ENCODE measurements around the gene GBX1. TPM values are rescaled to one million over a fixed set of nuclear protein-coding genes. Genes with fewer than 3 reads are reported as not detected.

GBX1 gene
- total RNA-seq, 2 donors from 2014 or later: 1.2 TPM; not detected in 1

DNA sequence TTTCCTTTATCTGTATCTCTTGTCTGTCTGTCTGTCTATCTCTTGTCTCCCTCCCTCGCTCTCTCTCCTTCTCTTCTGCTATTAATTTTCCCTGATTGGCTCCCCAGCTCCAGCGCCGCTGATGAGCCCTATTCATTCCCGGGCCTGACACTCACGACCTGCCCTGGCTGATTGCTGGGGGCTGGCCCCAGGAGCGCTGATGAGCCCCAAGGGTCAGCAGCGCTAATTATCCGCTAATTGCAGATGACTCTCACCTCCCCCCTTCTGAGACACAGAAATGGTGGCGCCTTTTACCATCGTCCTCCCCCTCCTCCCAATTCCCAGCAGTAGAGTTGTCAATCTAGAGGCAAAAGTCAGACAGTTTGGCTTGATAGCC lies 1.3 kb upstream of the GBX1 start:
- Mint-ChIP-seq H3K4me3 (peak overlapping the region; percentile 59), H3K27me3 (peaks cover 36% of the 10 kb centered on the region), H3K27ac (no peak overlapping the region), H3K36me3 (ENCODE audit: low read depth) (no peaks in the 10 kb centered on the region), H3K9me3 (no peaks in the 10 kb centered on the region), H3K4me1 (peaks cover 14% of the 10 kb centered on the region)
- no peak for ATAC-seq (replicated peaks)

- Mint-ChIP-seq H3K9me3 (no peaks in the 10 kb centered on the region), H3K4me3 (peak overlapping the region; percentile 59), H3K4me1 (peaks cover 14% of the 10 kb centered on the region), H3K36me3 (ENCODE audit: low read depth) (no peaks in the 10 kb centered on the region), H3K27me3 (peaks cover 33% of the 10 kb centered on the region), H3K27ac (no peak overlapping the region)
- peak; percentile 89 for ATAC-seq (replicated peaks)
These were observed 701 bp upstream of the GBX1 start for GRCh38 chr7:151168003-151168786.

GRCh38 chr7:151166629-151167196 lies 781 bp downstream of the GBX1 start:
- no peaks in the 10 kb centered on the region for H3K36me3 Mint-ChIP-seq (ENCODE audit: low read depth)
- peak overlapping the region; percentile 43 for H3K4me3 Mint-ChIP-seq
- no peak for ATAC-seq (replicated peaks)
- peaks cover 8% of the 10 kb centered on the region for H3K4me1 Mint-ChIP-seq
- H3K27ac Mint-ChIP-seq: no peak overlapping the region
- H3K27me3 Mint-ChIP-seq: peaks cover 24% of the 10 kb centered on the region
- H3K9me3 Mint-ChIP-seq: no peaks in the 10 kb centered on the region

DNA sequence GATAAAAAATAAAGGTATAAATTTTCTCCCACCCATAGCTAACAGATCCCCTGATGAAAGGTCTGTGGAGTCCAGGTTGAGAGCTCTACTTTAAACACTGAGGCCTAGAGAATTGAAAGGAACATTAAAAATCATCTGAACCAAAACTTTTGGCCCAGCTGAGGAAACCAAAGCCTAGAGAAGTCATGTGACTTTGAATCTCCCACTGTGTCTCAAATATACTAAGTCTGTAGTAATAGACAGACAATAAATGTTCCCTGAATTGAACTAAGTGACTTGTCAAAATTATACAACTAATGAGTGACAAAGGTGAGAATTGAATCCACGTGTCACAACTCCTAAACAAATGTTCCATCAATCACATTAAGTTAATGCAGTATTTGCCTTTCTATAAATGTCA lies 5.7 kb downstream of the GBX1 start:
- Mint-ChIP-seq H3K4me3 (no peak overlapping the region), H3K36me3 (ENCODE audit: low read depth) (no peaks in the 10 kb centered on the region), H3K9me3 (no peaks in the 10 kb centered on the region), H3K27ac (no peak overlapping the region), H3K4me1 (no peaks in the 10 kb centered on the region), H3K27me3 (peaks cover 10% of the 10 kb centered on the region)
- no peak for ATAC-seq (replicated peaks)

DNA sequence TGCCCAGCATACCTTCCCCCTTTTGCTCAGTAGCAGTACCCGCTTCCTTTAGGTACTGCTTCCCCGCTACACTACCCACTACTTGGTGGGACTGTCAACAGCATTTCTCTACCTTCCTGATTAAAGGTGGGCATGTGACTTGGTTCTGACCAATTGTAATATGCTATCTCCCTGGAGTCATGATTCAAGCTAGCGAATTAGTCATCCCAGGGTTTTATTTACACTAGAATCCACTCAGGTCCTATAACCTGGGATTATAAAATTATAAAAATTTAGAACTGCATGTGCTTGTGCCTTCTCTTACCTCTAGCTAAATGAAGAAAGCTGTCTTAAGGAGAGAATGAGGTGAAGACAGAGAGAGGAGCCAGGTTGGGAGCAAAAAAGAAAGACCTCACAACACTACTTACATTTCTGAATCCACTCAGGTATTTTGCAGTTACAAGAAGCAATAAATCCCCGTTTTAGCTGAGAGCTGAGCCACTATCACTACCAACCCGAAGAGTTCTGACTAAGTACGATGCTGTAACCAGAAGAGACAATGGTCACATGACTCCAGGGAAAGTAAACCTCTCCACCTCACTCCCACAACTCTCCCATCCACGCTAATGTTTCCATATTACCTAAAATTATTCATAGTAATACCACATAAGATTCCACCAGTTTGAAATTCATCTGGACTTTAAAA lies 9.7 kb downstream of the GBX1 start:
- Mint-ChIP-seq H3K36me3 (ENCODE audit: low read depth) (no peaks in the 10 kb centered on the region), H3K27me3 (peaks cover 21% of the 10 kb centered on the region), H3K4me1 (no peaks in the 10 kb centered on the region), H3K9me3 (no peaks in the 10 kb centered on the region), H3K27ac (no peak overlapping the region), H3K4me3 (no peak overlapping the region)
- peak; percentile 23 for ATAC-seq (replicated peaks)

GRCh38 chr7:151152643-151153513 lies 14.6 kb downstream of the GBX1 start:
- H3K27ac Mint-ChIP-seq: no peak overlapping the region
- peaks cover 27% of the 10 kb centered on the region for H3K27me3 Mint-ChIP-seq
- H3K4me1 Mint-ChIP-seq: no peaks in the 10 kb centered on the region
- ATAC-seq (replicated peaks): no peak
- no peak overlapping the region for H3K4me3 Mint-ChIP-seq
- H3K9me3 Mint-ChIP-seq: no peaks in the 10 kb centered on the region
- H3K36me3 Mint-ChIP-seq (ENCODE audit: low read depth): no peaks in the 10 kb centered on the region

- Mint-ChIP-seq H3K27me3 (peaks cover 16% of the 10 kb centered on the region), H3K4me1 (no peaks in the 10 kb centered on the region), H3K27ac (no peak overlapping the region), H3K4me3 (no peak overlapping the region), H3K36me3 (ENCODE audit: low read depth) (no peaks in the 10 kb centered on the region), H3K9me3 (no peaks in the 10 kb centered on the region)
- ATAC-seq (replicated peaks): no peak
These were observed 17.1 kb downstream of the GBX1 start for GRCh38 chr7:151150388-151150787.

DNA sequence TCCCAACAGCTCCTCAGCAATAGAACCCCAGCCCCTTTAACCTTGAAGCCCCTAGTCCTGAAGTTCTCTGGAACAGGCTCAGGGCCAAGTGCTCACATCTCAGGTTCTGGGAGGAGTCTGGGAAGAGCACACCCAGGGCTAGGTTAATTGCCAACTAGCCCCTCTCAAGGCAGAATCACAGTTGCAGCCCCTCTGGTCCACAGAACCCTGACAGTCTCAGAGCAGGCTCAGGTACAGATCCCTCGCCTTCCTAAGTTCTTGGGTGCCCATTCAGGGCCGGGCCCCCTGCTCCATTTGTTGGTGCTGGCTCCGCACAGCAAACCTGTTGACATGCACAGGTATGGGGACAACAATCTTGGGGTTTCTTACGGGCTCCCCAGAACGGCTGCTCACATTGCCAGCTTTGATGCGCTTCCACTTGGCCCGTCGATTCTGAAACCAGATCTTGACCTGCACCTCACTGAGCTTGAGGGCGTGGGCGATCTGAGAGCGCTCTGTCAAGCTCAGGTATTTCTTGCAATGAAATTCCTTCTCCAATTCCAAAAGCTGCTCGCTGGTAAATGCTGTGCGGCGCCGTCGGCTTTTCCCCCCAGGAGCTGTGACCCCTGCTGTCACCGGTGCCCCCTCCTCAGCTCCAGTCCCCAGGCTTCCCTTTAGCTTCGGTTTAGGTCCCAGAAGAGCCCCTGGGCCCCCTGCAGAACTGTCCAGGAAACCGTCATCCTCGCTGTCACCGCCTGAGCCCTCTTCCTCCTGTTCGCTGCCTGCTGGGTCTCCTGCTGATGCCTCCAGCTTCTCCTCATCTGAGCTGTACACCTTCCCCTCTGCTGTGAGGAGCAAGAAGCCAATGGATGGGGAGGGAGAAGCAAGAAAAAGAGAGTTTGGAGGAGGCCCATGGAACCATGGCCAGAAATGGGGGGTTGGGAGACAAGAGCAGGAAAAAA lies 18.9 kb downstream of the GBX1 start:
- no peaks in the 10 kb centered on the region for H3K9me3 Mint-ChIP-seq
- H3K27me3 Mint-ChIP-seq: peaks cover 6% of the 10 kb centered on the region
- ATAC-seq (replicated peaks): no peak
- H3K4me3 Mint-ChIP-seq: no peak overlapping the region
- H3K27ac Mint-ChIP-seq: no peak overlapping the region
- H3K4me1 Mint-ChIP-seq: no peaks in the 10 kb centered on the region
- peaks cover 3% of the 10 kb centered on the region for H3K36me3 Mint-ChIP-seq (ENCODE audit: low read depth)

DNA sequence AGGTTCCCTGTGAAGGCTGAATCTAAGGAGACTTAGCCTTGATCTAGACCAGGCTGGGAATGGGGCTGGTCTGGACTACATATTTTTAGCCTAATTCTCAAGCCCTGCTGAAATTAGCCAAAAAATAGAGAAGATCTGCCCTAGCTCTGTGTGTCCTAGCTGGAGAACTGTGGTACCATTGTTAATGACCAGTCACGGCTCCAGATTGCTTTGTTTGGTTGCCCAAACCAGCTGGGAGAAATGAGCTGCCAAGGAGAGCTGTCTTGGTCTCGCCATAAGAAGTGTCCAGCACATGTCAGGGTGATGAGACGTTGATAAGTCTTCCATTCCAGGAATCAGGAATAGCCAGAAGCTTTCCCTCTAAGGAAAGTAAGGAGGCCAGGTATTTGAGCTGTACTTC lies 20.7 kb downstream of the GBX1 start:
- peaks cover 6% of the 10 kb centered on the region for H3K27me3 Mint-ChIP-seq
- no peaks in the 10 kb centered on the region for H3K9me3 Mint-ChIP-seq
- H3K36me3 Mint-ChIP-seq (ENCODE audit: low read depth): peaks cover 19% of the 10 kb centered on the region
- H3K4me1 Mint-ChIP-seq: no peaks in the 10 kb centered on the region
- no peak overlapping the region for H3K4me3 Mint-ChIP-seq
- H3K27ac Mint-ChIP-seq: no peak overlapping the region
- ATAC-seq (replicated peaks): no peak

DNA sequence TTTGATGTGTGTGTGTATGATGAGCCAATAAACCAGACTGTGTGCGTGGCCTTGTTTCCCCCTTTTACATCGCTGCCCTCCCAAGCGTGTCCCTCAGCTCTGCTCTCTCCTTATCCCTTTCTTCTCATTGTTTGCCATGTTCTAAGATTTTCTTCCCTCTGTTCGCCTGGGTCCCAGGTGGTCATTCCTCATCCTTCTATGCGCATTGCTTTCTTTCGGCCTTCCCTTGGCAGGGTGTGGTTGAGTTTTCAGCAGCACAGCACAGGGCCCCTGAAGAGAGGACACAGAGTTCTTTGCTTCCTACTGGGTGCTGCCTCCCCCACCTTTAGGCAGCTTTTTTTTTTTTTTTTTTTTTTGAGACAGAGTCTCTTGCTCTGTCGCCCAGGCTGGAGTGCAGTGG lies 23.1 kb downstream of the GBX1 start:
- H3K4me1 Mint-ChIP-seq: no peaks in the 10 kb centered on the region
- no peaks in the 10 kb centered on the region for H3K27me3 Mint-ChIP-seq
- H3K27ac Mint-ChIP-seq: no peak overlapping the region
- no peaks in the 10 kb centered on the region for H3K9me3 Mint-ChIP-seq
- no peak for ATAC-seq (replicated peaks)
- H3K4me3 Mint-ChIP-seq: no peak overlapping the region
- H3K36me3 Mint-ChIP-seq (ENCODE audit: low read depth): peaks cover 23% of the 10 kb centered on the region

DNA sequence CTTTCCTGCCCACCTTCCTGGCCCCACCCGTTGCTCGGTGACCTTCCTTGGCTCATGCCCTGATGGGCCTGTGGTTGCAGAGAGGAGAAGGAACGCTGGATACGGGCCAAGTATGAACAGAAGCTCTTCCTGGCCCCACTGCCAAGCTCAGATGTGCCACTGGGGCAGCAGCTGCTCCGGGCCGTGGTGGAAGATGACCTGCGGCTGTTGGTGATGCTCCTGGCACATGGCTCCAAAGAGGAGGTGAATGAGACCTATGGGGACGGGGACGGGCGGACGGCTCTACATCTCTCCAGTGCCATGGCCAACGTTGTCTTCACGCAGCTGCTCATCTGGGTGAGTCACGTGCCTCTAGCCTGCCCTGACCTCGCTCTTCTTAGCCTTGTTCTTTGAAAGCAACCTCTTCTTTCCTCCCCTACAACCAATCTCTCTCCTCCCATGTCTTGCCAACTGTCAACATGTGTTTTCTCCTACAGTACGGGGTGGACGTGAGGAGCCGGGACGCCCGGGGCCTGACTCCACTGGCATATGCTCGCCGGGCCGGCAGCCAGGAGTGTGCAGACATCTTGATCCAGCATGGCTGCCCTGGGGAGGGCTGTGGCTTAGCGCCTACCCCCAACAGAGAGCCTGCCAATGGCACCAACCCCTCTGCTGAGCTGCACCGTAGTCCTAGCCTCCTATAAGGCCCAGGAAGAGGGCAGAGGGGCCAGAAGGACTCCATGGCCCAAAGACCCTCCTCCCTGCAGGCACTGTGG lies 24.1 kb downstream of the GBX1 start:
- H3K27me3 Mint-ChIP-seq: no peaks in the 10 kb centered on the region
- no peak for ATAC-seq (replicated peaks)
- no peaks in the 10 kb centered on the region for H3K4me1 Mint-ChIP-seq
- no peak overlapping the region for H3K4me3 Mint-ChIP-seq
- peaks cover 23% of the 10 kb centered on the region for H3K36me3 Mint-ChIP-seq (ENCODE audit: low read depth)
- no peak overlapping the region for H3K27ac Mint-ChIP-seq
- H3K9me3 Mint-ChIP-seq: no peaks in the 10 kb centered on the region

GRCh38 chr7:151142686-151143040 lies 24.8 kb downstream of the GBX1 start:
- ATAC-seq (replicated peaks): no peak
- H3K36me3 Mint-ChIP-seq (ENCODE audit: low read depth): peaks cover 23% of the 10 kb centered on the region
- no peaks in the 10 kb centered on the region for H3K27me3 Mint-ChIP-seq
- H3K27ac Mint-ChIP-seq: no peak overlapping the region
- H3K4me1 Mint-ChIP-seq: no peaks in the 10 kb centered on the region
- no peak overlapping the region for H3K4me3 Mint-ChIP-seq
- no peaks in the 10 kb centered on the region for H3K9me3 Mint-ChIP-seq

Data from activated T-helper 17 cell treated with anti-CD3 and anti-CD28 coated beads, Interleukin-2, amount 50 U/mL, for 72 hours (primary cell).